T-helper 1 cell (primary cell): ENCODE measurements around the gene RPS27A.
"Not testable (repeated sequence)": the region's sequence is repeated elsewhere in the genome, so short reads cannot be mapped to it uniquely, and the experiment has no call there.

Experiments used
- DNase-seq, 5 donors: peaks; one replicate each; pipeline ENCODE4 v3.0.0-alpha.2; 2012 to 2020
- total RNA-seq, 4 donors: gene quantifications; one replicate each; lab custom pipeline; 2026; lab: John Stamatoyannopoulos, UW

Gene RPS27A
- total RNA-seq: 1,348 to 1,716 (median 1,639) reads per million in 4 donors

DNA sequence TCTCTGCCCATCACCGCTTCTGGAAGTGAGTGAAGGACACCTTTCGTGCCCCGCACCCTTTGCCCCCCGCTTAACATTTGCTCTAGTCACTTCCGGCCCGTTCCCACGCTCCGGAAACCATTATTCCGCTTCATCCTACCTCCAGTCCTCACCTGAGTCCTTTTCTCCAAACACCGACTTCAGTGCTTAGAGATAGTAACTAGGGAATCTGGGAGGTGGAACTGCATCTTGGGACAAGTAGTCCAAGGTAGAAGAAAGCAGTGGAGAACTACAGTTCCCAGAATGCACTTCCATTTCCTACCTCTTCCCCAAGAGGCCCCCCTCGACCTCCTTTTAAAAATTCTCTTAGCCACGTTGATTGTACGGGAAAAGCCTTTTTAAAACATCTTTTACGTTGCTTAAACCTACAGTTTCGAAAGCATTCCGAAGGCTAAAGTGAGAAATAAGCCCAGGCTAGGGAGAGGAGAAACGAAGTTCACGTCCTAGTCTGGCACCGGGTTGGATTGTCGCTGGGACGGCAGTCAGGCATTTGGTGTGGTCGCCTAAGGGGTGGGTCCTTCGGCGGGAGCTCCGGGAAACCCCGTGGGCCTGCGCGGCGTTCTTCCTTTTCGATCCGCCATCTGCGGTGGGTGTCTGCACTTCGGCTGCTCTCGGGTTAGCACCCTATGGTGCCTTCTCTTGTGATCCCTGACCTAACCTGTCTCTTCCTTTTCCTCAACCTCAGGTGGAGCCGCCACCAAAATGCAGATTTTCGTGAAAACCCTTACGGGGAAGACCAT is at the start of gene RPS27A, which contains the start of gene CLHC1:
TSS of gene RPS27A (plus strand) at position 605 of the 779 bp plus-strand sequence. CDS start at position 742, 137 bp downstream.
TSS of gene CLHC1 (minus strand) at position 210 of the 779 bp plus-strand sequence. CDS start 9,882 bp downstream, outside the sequence.
- peak; percentile 81 to 94 (median 90) for DNase-seq

- not testable (repeated sequence) for DNase-seq
These were observed 45.7 kb upstream of the RPS27A start for GRCh38 chr2:55186837-55187236.

DNA sequence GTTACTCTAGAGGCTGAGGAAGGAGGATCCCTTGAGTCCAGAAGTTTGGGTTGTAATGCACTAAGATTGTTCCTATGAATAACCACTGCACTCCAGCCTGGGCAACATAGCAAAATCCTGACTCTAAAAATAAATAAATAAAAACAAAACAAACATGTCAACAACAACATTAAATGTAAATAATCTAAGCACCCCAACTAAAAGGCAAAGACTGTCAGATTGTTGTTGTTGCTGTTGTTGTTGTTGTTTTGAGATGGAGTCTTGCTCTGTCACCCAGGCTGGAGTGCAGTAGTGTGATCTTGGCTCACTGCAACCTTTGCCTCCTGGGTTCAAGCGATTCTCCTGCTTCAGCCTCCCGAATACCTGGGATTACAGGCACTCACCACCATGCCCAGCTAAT is 40.6 kb upstream of the RPS27A start:
- not testable (repeated sequence) for DNase-seq

- no peak for DNase-seq
These were observed 36.0 kb upstream of the RPS27A start for GRCh38 chr2:55196526-55196925.

DNA sequence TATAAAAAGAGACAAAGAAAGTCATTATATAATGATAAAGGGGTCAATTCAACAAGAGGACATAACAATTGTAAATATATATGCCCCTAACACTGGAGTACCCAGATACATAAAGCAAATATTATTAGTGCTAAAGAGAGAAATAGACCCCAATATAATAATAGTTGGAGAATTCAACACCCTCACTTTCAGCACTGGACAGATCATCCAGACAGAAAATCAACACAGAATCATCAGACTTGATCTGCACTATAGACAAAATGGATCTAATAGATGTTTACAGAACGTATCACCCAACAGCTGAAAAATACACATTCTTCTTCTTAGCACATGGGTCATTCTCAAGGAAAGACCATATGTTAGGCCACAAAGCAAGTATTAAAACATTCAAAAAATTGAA is 32.1 kb upstream of the RPS27A start:
- DNase-seq: no peak

DNA sequence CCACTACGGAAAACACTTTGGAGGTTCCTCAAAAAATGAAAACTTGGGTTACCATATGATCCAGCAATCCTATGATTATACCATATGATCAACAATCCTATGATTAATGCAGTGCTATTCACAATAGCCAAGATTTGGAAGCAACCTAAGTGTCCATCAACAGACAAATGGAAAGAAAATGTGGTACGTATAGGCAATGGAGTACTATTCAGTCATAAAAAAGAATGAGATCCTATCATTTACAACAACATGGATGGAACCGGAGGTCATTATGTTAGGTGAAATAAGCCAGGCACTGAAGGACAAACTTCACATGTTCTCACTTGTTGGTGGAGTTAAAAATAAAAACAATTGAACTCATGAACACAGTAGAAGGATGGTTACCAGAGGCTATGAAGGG is 28.0 kb upstream of the RPS27A start:
- no peak for DNase-seq

- DNase-seq: no peak
These were observed 27.5 kb upstream of the RPS27A start for GRCh38 chr2:55204950-55205349.

GRCh38 chr2:55213822-55214221 is 18.7 kb upstream of the RPS27A start:
- DNase-seq: no peak

DNA sequence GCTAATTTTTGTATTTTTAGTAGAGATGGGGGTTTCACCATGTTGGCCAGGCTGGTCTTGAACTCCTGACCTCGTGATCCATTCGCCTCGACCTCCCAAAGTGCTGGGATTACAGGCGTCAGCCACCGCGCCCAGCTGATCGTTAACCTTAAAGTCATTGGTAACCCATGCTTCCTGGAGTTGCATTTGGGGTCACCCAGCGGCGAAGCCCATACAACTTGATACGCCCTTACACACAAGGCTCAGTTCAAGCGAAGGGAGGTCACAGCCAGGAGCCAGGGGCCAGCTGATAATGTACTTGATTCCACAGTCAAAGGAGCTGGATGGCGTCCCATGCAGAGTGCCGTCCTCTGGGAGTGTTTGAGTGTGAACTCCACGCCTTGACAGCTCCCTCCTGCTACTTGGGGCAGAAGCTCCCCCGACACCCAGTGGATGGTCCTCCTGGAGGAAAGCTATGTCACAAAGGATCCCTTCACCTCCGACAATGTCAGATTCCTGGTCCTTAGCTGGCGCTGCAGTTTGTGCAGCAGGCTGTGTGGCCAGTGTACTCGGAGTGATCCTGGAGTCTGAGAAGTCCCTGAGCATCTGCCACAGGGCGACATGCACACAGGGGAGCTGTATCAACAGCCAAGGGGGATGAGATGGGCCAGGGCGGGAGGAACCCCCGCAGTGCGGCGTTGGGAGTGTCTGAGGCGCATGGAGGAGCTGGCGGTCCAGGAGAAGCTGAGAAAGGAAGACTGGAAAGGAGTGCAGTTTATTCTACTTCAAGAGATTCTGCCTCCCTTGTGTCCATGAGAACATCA is 8.3 kb upstream of the RPS27A start:
- DNase-seq: no peak

GRCh38 chr2:55224761-55225261 is 7.7 kb upstream of the RPS27A start:
- DNase-seq: no peak

- no peak for DNase-seq
These were observed 6.9 kb upstream of the RPS27A start for GRCh38 chr2:55225481-55226020.

DNA sequence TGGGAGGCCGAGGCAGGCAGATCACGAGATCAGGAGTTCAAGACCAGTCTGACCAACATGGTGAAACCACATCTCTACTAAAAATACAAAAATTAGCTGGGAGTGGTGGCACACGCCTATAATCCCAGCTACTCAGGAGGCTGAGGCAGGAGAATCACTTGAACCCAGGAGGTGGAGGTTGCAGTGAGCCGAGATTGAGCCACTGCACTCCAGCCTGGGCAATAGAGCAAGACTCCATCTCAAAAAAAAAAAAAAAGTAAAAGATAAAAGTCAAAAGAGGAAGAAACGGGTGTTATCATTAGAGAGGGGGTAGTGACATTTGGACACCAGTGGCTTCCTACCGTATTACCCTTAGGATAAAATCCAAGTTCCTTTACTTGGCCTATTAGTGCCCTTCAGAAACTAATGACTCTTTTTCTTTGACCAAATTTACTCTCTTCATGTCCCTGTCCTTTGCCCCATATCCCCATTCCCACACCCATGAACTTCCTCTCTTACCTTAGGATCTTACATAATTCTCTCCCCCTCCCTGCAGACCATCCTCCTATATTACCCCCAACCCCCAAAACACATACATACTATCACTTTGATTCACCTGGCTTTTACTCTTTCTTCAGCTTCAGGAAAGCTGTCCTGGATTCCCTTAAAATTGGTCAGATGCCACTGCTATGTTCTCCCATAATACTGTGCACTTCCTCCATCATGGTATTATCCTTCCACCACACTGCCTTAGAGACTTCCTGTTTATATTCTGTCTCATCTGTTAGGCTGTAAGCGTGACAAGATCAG is 4.9 kb upstream of the RPS27A start:
- DNase-seq: peak in 1 of 5 donors; percentile 19

DNA sequence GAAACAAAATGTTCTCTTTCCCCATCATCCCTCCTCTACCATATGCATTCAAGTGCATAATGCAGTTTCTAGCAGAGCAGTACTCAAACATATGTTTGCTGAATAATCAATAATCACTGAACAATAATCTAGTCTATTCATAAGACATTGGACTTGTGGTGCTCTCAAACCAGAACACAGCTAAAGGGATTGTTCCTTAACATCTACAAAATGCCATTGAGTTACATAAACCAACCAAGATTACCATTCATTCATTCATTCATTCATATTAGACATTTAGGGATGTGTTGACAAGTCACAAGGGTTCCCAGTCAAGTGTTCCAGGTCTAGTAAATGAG is 4.3 kb upstream of the RPS27A start:
- no peak for DNase-seq

DNA sequence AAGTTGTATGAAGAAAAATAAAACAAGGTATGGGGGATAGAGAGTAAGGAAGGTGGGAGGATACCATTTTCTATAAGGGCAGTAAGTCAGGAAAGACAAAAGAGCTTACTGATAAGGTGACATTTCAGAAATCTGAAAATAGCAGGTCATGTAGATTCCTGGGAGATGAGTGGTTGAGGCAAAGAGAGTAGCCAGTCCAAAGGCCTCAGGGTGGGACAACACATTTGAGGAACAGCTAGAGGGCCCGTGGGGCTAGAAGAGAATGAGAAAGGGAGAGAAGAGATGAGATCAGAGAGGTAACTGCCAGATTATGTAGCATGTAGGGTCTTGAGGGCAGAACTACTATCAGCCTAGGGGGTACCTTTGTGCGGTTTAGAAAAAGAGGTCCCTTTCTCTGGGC is 3.3 kb upstream of the RPS27A start:
- no peak for DNase-seq

DNA sequence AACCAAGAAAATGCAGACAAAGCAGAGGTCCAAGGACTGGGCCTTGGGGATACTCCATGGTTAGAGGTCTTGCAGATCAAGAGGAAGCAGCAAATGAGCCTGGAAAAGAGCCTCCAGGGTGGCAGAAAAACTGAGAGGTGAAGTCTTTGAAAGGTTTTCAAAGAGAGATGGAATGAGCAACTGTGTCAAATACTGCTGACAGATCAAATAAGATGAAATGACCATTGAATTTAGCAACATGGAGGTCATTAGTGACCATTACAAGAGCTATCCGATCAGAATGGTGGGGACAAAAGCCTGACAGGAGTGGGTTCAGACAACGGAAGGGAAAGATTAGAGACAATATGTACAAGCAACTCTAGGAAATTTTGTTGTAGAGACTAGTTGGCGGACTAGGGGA is 1.9 kb upstream of the RPS27A start:
- no peak for DNase-seq

GRCh38 chr2:55231546-55232083 is 873 bp upstream of the RPS27A start:
- DNase-seq: no peak

DNA sequence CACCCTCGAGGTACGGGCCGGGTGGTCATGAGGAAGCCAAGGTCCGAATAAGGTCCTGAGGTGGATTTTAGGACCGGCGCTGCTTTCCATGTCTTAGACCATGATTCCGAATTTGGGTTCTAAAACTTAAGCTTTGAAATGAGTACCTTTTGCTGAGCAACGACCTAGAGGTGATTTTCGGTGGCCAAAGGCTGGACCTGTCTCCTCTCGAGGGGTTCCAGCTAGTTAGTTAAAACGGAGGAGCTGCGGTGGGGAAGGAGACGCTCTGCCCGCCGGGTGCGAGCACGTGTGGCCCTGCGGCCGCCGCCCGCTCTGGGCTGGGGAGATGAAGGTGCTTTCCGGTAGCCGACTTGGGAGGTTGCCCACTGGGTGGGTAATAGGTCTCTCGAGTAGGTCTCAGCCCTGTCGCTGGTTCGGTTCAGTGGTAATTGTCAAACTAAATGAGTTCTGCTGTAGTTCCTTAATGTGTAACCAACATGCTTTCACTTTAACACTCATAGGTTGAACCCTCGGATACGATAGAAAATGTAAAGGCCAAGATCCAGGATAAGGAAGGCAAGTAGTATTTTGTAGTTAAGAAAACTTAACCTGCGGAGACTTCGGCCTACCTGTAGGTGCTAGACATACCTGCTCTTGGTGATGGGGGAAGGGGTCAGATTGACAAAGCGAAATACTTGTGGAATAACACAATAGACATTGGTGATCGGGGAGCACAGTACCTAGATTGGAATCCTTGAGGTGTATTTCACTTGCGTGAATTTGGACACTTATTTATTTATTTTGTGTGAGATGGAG is 572 bp downstream of the RPS27A start:
- DNase-seq: peak; percentile 38 to 56 (median 43)

DNA sequence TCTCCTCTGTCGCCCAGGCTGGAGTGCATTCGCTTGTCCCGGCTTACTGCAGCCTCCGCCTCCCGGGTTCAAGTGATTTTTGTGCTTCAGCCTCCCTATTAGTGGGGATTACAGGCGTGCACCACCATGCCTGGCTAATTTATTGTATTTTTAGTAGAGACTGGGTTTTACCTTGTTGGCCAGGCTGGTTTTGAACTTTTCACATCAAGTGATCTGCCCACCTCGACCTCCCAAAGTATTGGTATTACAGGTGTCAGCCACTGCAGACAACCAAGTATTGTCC is 1.1 kb downstream of the RPS27A start:
- DNase-seq: no peak

- no peak for DNase-seq
These were observed 3.4 kb downstream of the RPS27A start for GRCh38 chr2:55235724-55236538.

DNA sequence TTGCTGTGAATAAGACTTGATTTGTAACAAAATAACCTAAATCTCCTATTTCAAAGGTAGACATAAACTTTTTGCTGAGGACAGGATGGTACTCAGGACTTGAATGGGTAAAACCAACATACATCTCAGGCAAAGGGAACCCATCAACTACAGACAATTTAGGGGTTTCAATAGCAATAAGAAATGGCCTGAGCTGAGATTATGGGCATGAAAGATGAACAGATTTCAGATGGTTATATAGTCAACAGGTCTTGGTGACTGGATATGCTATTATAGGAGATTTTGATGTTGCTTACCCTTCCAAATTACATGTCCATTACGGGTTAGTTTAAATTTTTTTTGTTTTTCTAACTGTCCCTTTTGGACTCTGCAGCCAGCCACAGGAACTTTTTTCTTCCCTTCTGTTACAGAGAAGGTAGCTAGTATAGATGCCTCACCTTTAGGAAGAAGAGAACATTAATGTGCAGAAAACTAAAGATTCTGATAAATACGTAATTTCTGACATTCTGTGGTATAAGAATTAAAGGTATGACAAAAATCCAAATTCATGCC is 4.6 kb downstream of the RPS27A start:
- DNase-seq: no peak
